T-cell (primary cell): ENCODE results near the gene AVL9. TPM values are rescaled to one million over a fixed set of nuclear protein-coding genes. Genes with fewer than 3 reads are reported as not detected.

Experiments used
- ATAC-seq, 4 experiments: fragments of 200-7000 bp in 3 of 4; fragments of 150-1000 bp in 1 of 4; cut with Tn5 transposase; replicated peaks in 1 of 4; 1 replicate in 3 of 4; 2 replicates in 1 of 4; pipeline ENCODE4 v1.10.0; 2021; ENCODE audit warnings: moderate library complexity in 3 of 4, mild to moderate bottlenecking in 2 of 4, moderate number of reproducible peaks in 1 of 4
- CTCF ChIA-PET, 2 donors: fragments of 300-600 bp; sonication (Branson Sonifier 250); formaldehyde crosslinking; loops; one replicate each; lab custom pipeline; 2022; ENCODE audit warnings: antibody characterized with exemption in 2 of 2; lab: Charles Lee
- POLR2A ChIA-PET, 2 donors: fragments of 300-600 bp; sonication (Branson Sonifier 250); formaldehyde crosslinking; loops; one replicate each; lab custom pipeline; 2022; ENCODE audit warnings: antibody characterized with exemption in 2 of 2; lab: Charles Lee
- DNase-seq, 35 experiments: peaks; one replicate each; pipeline versions ENCODE4 v3.0.0 to v3.0.0-alpha.2; 2013 to 2023
- H3K27ac ChIP-seq: one replicate; pipeline ENCODE4 v1.5.1; 2013; ENCODE audit warnings: low read length
- H3K27me3 ChIP-seq, 2 experiments: replicated peaks in 1 of 2; 1 replicate in 1 of 2; 2 replicates in 1 of 2; pipeline versions ENCODE4 v1.6.1 to v1.7.0; 2013; ENCODE audit warnings: low read length in 1 of 2, mixed read lengths in 1 of 2; ENCODE audit not compliant: control insufficient read depth in 2 of 2, insufficient read depth in 2 of 2; ENCODE audit errors: extremely low read depth in 1 of 2
- H3K36me3 ChIP-seq, 2 donors: 1 replicate in 1 of 2; 2 replicates in 1 of 2; pipeline versions ENCODE4 v1.6.1 to v1.7.0; 2013; ENCODE audit warnings: low read length in 1 of 2; ENCODE audit not compliant: control insufficient read depth in 2 of 2, insufficient read depth in 1 of 2; ENCODE audit errors: extremely low read depth in 1 of 2
- H3K4me1 ChIP-seq, 2 experiments: 1 replicate in 1 of 2; 2 replicates in 1 of 2; pipeline versions ENCODE4 v1.6.1 to v1.7.0; 2013; ENCODE audit warnings: low read length in 2 of 2, mixed read lengths in 1 of 2; ENCODE audit not compliant: insufficient read depth in 2 of 2, control insufficient read depth in 1 of 2; ENCODE audit errors: extremely low read depth in 1 of 2
- H3K4me3 ChIP-seq, 2 donors: 1 replicate in 1 of 2; 2 replicates in 1 of 2; pipeline versions ENCODE4 v1.5.1 to v1.7.0; 2013; ENCODE audit warnings: mild to moderate bottlenecking in 2 of 2, low read length in 1 of 2, moderate library complexity in 1 of 2; ENCODE audit not compliant: control insufficient read depth in 1 of 2; ENCODE audit errors: extremely low read depth in 1 of 2
- H3K9me3 ChIP-seq: 2 replicates; pipeline ENCODE4 v1.7.0; 2013
- H3K27ac Mint-ChIP-seq, 2 donors: one replicate each; pipeline ENCODE4 v1.8.0; 2020 to 2021; ENCODE audit warnings: mild to moderate bottlenecking in 2 of 2, mixed read lengths in 2 of 2
- H3K27me3 Mint-ChIP-seq, 2 donors: one replicate each; pipeline ENCODE4 v1.8.0; 2021 to 2022; ENCODE audit warnings: mixed read lengths in 2 of 2
- H3K36me3 Mint-ChIP-seq: one replicate; pipeline ENCODE4 v1.8.0; 2021; ENCODE audit warnings: mixed read lengths
- H3K4me1 Mint-ChIP-seq, 3 donors: one replicate each; pipeline ENCODE4 v1.8.0; 2020 to 2022; ENCODE audit warnings: mixed read lengths in 3 of 3, mild to moderate bottlenecking in 1 of 3
- H3K4me3 Mint-ChIP-seq, 3 donors: one replicate each; pipeline ENCODE4 v1.8.0; 2020 to 2022; ENCODE audit warnings: mild to moderate bottlenecking in 3 of 3, mixed read lengths in 3 of 3, moderate library complexity in 3 of 3
- H3K9me3 Mint-ChIP-seq, 3 donors: one replicate each; pipeline ENCODE4 v1.8.0; 2020 to 2022; ENCODE audit warnings: mixed read lengths in 3 of 3
- WGBS: methylation state at CpG from one replicate; pipeline ENCODE4 v1.1.5; 2013; ENCODE audit warnings: missing lambda C conversion rate; ENCODE audit not compliant: insufficient coverage; 5-methylcytosine and 5-hydroxymethylcytosine counted together
- total RNA-seq, 35 experiments: library from RNA in 6 of 35; stranded (reverse) in 6 of 35; fragments of 120-200 nt in 1 of 35; gene quantifications; one replicate each; pipeline versions ENCODE4 v1.2.1 to v1.2.4 and lab custom pipeline; 2013 to 2026

The AVL9 gene
- total RNA-seq, 5 donors from 2014 or later (not counting 1 experiment from before 2014, with no cell fraction given), result 39.3 to 44.9 (median 39.7) TPM

- Mint-ChIP-seq H3K4me3 (no peak overlapping the region), H3K4me1 (peaks cover 82 to 92% (median 89%) of the 10 kb centered on the region in 3 donors), H3K27ac (no peak overlapping the region), H3K9me3 (no peaks in the 10 kb centered on the region), H3K36me3 (peaks cover 29% of the 10 kb centered on the region), H3K27me3 (no peaks in the 10 kb centered on the region)
- ATAC-seq, result no peak
- H3K4me3 ChIP-seq, result no peak overlapping the region
- H3K9me3 ChIP-seq, result no peaks in the 10 kb centered on the region
- DNase-seq, result no peak
- ChIA-PET POLR2A (no interaction called here), CTCF (no interaction called here)
- H3K27ac ChIP-seq, result no peak overlapping the region
- 100% methylated on average over 2 of the region's 4 CpGs for WGBS
- peaks cover 12 to 36% of the 10 kb centered on the region in 2 experiments for H3K4me1 ChIP-seq
- H3K27me3 ChIP-seq, result no peaks in the 10 kb centered on the region
- H3K36me3 ChIP-seq, result peaks cover 3 to 11% of the 10 kb centered on the region in 2 donors
These were observed 16.5 kb downstream of the AVL9 start for GRCh38 chr7:32511791-32512190.

GRCh38 chr7:32513210-32513609 lies 17.9 kb downstream of the AVL9 start:
- no CpG with 5 or more reads among the region's 1 CpG for WGBS

DNA sequence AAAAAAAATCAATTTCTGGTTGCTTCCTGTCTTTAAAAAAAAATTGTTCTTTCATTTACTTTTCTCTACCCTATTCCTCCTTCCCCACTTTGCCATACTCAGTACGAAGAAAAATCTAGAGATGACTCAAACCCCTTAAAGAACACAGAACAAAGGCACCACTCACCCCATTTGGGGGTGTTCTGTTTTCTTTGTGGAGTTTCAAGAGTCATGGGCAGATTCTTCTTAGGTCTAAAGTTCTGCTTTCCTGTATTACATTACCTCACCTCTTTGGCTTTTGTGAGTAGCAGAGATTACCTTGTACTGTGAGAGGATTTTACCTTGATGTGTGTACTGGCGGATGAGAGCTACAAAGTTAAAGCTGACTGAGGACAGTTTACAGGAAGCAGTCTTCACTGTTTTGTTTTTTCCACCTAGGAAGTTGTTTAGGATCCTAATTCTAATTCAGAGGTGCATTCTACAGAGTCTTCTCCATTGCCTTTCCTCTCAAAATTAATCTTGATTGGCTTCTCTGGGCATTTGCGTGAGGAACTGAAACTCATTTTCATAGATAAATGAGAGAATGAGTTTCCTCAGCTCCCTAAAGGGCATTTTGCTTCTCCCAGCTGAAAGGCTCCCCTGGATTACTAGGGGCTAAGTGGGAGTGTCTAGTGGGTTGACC lies 20.7 kb downstream of the AVL9 start:
- peak overlapping the region in 2 of 3 donors; percentile 0 to 60 for H3K4me3 Mint-ChIP-seq
- H3K9me3 Mint-ChIP-seq, result peaks cover 0 to 8% (median 3%) of the 10 kb centered on the region in 3 donors
- DNase-seq (peak in 1 of 35 experiments; percentile 21), ATAC-seq (peak; percentile 50 to 89 (median 78))
- Histone ChIP-seq H3K4me3 (no peak overlapping the region), H3K9me3 (no peaks in the 10 kb centered on the region), H3K36me3 (peaks cover 0 to 16% of the 10 kb centered on the region in 2 donors), H3K4me1 (peaks cover 12 to 34% of the 10 kb centered on the region in 2 experiments), H3K27ac (no peak overlapping the region), H3K27me3 (no peaks in the 10 kb centered on the region)
- CTCF ChIA-PET, result interaction anchor here in 1 of 2 donors (1.0 to 1.4 kb wide), 2 partner anchors 15 to 20 kb away, joined by 3 read pairs; partner anchors contain the start of gene AVL9
- H3K27me3 Mint-ChIP-seq, result no peaks in the 10 kb centered on the region
- peaks cover 63 to 70% (median 69%) of the 10 kb centered on the region in 3 donors for H3K4me1 Mint-ChIP-seq
- H3K36me3 Mint-ChIP-seq, result peaks cover 41% of the 10 kb centered on the region
- POLR2A ChIA-PET, result interaction anchor here in 1 of 2 donors (0.6 to 1.2 kb wide), 2 partner anchors 9 to 20 kb away, joined by 3 read pairs; no protein-coding TSS in a partner anchor
- H3K27ac Mint-ChIP-seq, result peak overlapping the region; percentile 64 to 86
- WGBS, result no CpG with 5 or more reads among the region's 3 CpGs

More at GRCh38 chr7:32513210-32513609, 17.9 kb downstream of the AVL9 start:
- DNase-seq (no peak), ATAC-seq (no peak)
- Histone ChIP-seq H3K27me3 (no peaks in the 10 kb centered on the region), H3K36me3 (peaks cover 3 to 11% of the 10 kb centered on the region in 2 donors), H3K27ac (no peak overlapping the region), H3K4me1 (peaks cover 12 to 36% of the 10 kb centered on the region in 2 experiments), H3K4me3 (no peak overlapping the region), H3K9me3 (no peaks in the 10 kb centered on the region)
- Mint-ChIP-seq H3K27ac (peak overlapping the region; percentile 6 to 8), H3K4me3 (peak overlapping the region in 1 of 3 donors; percentile 48), H3K4me1 (peaks cover 71 to 84% (median 78%) of the 10 kb centered on the region in 3 donors), H3K9me3 (peaks cover 0 to 3% (median 0%) of the 10 kb centered on the region in 3 donors), H3K36me3 (peaks cover 31% of the 10 kb centered on the region), H3K27me3 (no peaks in the 10 kb centered on the region)
- ChIA-PET POLR2A (no interaction called here), CTCF (no interaction called here)

DNA sequence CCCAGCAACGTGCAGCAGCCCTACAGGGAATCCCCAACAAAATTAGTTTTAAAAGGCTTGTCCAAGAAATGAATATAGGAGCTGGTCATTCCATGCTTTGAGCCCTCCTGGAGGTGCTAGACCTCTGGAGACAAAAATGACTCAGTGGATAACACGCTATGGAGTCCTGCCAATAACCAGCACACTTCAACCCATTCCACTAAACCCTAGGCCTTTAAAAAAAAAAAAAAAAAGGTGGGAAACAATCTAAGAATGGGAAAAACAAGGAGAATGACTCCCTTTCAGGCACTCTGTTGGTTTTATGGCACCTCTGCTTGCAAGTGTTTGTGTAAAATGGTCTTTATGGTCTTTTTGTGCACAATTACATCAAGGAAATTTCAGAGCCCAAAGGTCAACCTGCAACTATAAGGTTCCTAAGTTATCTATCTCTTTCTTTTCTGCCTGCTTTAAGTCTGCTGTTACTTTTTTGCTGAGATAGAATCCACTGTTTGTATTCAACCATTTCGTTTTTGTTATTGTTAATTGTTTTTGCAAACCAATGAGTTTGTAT lies 21.3 kb downstream of the AVL9 start:
- no peak for ATAC-seq
- DNase-seq, result no peak
- CTCF ChIA-PET, result interaction anchor here (0.5 to 1.4 kb wide), 2 partner anchors 16 to 19 kb away, joined by 3 to 10 read pairs; no protein-coding TSS in a partner anchor
- Histone ChIP-seq H3K27ac (no peak overlapping the region), H3K36me3 (peaks cover 0 to 16% of the 10 kb centered on the region in 2 donors), H3K27me3 (no peaks in the 10 kb centered on the region), H3K4me3 (no peak overlapping the region), H3K9me3 (no peaks in the 10 kb centered on the region), H3K4me1 (peaks cover 12 to 30% of the 10 kb centered on the region in 2 experiments)
- no peaks in the 10 kb centered on the region for H3K27me3 Mint-ChIP-seq
- WGBS, result no CpG with 5 or more reads among the region's 3 CpGs
- H3K4me3 Mint-ChIP-seq, result peak overlapping the region in 1 of 3 donors; percentile 60
- H3K9me3 Mint-ChIP-seq, result peaks cover 0 to 8% (median 3%) of the 10 kb centered on the region in 3 donors
- H3K27ac Mint-ChIP-seq, result peak overlapping the region in 1 of 2 donors; percentile 5
- POLR2A ChIA-PET, result interaction anchor here in 1 of 2 donors (0.6 to 1.2 kb wide), 2 partner anchors 8 to 21 kb away, joined by 3 read pairs; no protein-coding TSS in a partner anchor
- peaks cover 63 to 69% (median 68%) of the 10 kb centered on the region in 3 donors for H3K4me1 Mint-ChIP-seq
- H3K36me3 Mint-ChIP-seq, result peaks cover 46% of the 10 kb centered on the region

GRCh38 chr7:32518534-32519140 lies 23.3 kb downstream of the AVL9 start:
- POLR2A ChIA-PET, result interaction anchor here in 1 of 2 donors (0.6 kb wide), 1 partner anchor 29 kb away, joined by 3 read pairs; no protein-coding TSS in a partner anchor
- Histone ChIP-seq H3K4me3 (no peak overlapping the region), H3K4me1 (peaks cover 12 to 18% of the 10 kb centered on the region in 2 experiments), H3K9me3 (no peaks in the 10 kb centered on the region), H3K27me3 (no peaks in the 10 kb centered on the region), H3K36me3 (peaks cover 0 to 13% of the 10 kb centered on the region in 2 donors), H3K27ac (no peak overlapping the region)
- H3K27ac Mint-ChIP-seq, result no peak overlapping the region
- CTCF ChIA-PET, result interaction anchor here in 1 of 2 donors (0.6 kb wide), 1 partner anchor 25 kb away, joined by 3 read pairs; no protein-coding TSS in a partner anchor
- H3K4me3 Mint-ChIP-seq, result no peak overlapping the region
- ATAC-seq (no peak), DNase-seq (no peak)
- no peaks in the 10 kb centered on the region for H3K27me3 Mint-ChIP-seq
- H3K36me3 Mint-ChIP-seq, result peaks cover 56% of the 10 kb centered on the region
- H3K4me1 Mint-ChIP-seq, result peaks cover 54 to 60% (median 57%) of the 10 kb centered on the region in 3 donors
- peaks cover 0 to 8% (median 3%) of the 10 kb centered on the region in 3 donors for H3K9me3 Mint-ChIP-seq
- WGBS, result no CpG with 5 or more reads among the region's 2 CpGs

DNA sequence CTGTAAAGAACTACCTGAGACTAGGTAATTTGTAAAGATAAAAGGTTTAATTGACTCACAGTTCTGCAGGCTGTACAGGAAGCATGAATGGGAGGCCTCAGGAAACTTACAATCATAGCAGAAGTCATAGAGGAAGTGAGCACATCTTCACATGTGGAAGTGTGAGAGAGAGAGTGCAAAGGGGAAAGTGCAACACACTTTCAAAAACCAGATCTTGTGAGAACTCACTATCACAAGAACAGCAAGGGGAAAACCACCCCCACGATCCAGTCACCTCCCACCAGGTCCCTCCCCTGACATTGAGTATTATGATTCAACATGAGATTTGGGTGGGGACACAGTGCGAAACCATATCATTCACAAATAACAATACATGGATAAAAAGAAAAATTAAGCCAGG lies 24.5 kb downstream of the AVL9 start:
- H3K9me3 ChIP-seq, result no peaks in the 10 kb centered on the region
- H3K4me1 ChIP-seq, result peaks cover 11 to 12% of the 10 kb centered on the region in 2 experiments
- no peak overlapping the region for H3K27ac ChIP-seq
- Mint-ChIP-seq H3K4me3 (no peak overlapping the region), H3K27me3 (no peaks in the 10 kb centered on the region), H3K27ac (no peak overlapping the region), H3K9me3 (peaks cover 0 to 8% (median 3%) of the 10 kb centered on the region in 3 donors), H3K4me1 (peaks cover 42 to 51% (median 50%) of the 10 kb centered on the region in 3 donors), H3K36me3 (peaks cover 52% of the 10 kb centered on the region)
- no peak overlapping the region for H3K4me3 ChIP-seq
- ChIA-PET CTCF (no interaction called here), POLR2A (no interaction called here)
- no peaks in the 10 kb centered on the region for H3K27me3 ChIP-seq
- DNase-seq (no peak), ATAC-seq (no peak)
- H3K36me3 ChIP-seq, result peaks cover 0 to 13% of the 10 kb centered on the region in 2 donors
- no CpG with 5 or more reads among the region's 2 CpGs for WGBS
